GM19043 (cell line): Measurements from ENCODE around the gene CPSF4L.
A peak's percentile ranks its signal among the peaks of the same experiment; 100 is the strongest.
"Not testable (repeated sequence)": the region's sequence is repeated elsewhere in the genome, so short reads cannot be mapped to it uniquely, and the experiment has no call there.

Experiments
- ATAC-seq: cut with Tn5 transposase; IDR thresholded peaks from one replicate; pipeline ENCODE4 v1.9.1; 2021; ENCODE audit warnings: low read depth; ENCODE audit not compliant: unreplicated experiment

The CPSF4L gene

DNA sequence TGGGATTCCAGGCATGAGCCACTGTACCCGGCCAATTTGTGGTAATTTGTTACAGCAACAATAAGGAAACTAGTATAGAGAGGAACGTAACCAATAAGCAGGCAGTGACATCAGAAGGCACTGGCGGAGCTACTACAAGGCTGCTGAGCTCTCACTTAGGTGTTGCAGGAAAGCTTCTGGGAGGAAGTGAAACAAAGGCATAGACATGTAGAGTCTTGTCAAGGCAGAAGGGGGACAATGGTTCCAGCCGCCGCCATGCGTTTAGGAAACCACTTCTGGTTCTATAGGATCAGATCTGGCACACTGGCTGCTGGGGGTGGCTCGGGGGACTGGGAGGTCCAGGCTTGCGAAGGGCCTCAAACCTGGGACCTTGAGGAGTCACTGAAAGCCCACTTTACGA, 9.4 kb upstream of the CPSF4L start:
- peak; percentile 98 for ATAC-seq

- no peak for ATAC-seq
These were observed 8.1 kb upstream of the CPSF4L start for GRCh38 chr17:73269791-73270190.

- no peak for ATAC-seq
These were observed 7.6 kb upstream of the CPSF4L start for GRCh38 chr17:73269329-73269615.

- no peak for ATAC-seq
These were observed 7.1 kb upstream of the CPSF4L start for GRCh38 chr17:73268582-73269328.

DNA sequence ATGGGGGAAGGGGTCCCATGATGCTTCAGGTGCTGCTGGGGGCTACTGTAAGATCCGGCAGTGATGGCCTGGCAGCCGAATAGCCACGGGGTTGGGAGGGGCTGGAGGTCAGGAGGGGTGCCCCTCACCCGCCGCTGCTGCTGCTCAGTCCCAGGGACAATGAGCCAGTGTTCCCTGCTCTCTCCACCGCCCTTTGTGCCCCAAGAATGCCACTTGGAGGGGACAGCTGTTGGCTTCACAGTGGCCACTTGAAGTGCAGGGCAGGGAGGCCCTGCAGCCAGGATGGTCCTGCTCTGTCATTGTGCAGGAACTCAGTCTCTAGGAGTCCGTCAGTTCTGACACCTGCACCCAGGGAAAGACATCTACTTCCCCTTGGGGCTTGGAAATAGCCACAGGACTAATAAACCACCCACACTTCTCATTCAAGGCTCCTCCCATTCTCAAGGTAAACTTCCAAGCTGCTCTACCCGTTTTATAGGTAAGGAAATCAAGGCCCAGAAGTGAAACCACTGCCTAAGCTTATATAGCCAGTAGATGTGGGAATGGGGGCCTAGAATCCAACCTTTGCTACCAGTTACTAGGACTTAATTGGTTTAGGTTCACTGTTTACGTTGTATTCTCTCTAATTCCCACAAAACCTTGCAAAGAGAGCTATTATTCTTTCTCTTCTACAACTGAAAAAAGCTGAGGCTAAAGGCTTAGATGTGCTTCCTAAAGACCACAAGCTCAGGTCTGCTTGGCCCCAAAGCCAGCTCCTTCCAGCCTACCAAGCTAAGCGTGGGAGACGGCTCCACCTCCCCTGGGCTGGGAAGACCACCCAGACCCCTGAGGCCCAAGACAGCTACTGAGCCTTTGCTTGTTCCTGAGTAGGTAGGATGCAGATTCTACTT, 6.2 kb upstream of the CPSF4L start:
- no peak for ATAC-seq

DNA sequence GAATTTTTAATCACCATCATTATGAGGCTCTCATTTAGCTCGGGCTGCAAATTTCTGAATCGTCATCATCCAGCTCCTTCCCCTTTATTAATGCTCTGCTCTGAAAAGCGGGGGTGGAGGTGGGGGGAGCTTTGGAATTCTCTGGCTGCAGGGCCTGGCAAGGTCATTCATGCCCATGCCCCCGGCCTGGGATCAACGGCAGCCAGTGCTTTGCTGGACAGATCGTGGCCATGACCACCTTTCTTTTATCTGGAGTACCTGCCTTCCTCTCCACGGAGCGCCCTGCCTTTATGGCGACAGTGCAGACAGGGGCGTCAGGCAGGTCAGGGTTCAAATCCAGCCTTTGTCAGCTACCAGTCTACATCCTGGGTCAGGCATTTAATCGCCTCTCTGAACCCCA, 5.1 kb upstream of the CPSF4L start:
- ATAC-seq: no peak

DNA sequence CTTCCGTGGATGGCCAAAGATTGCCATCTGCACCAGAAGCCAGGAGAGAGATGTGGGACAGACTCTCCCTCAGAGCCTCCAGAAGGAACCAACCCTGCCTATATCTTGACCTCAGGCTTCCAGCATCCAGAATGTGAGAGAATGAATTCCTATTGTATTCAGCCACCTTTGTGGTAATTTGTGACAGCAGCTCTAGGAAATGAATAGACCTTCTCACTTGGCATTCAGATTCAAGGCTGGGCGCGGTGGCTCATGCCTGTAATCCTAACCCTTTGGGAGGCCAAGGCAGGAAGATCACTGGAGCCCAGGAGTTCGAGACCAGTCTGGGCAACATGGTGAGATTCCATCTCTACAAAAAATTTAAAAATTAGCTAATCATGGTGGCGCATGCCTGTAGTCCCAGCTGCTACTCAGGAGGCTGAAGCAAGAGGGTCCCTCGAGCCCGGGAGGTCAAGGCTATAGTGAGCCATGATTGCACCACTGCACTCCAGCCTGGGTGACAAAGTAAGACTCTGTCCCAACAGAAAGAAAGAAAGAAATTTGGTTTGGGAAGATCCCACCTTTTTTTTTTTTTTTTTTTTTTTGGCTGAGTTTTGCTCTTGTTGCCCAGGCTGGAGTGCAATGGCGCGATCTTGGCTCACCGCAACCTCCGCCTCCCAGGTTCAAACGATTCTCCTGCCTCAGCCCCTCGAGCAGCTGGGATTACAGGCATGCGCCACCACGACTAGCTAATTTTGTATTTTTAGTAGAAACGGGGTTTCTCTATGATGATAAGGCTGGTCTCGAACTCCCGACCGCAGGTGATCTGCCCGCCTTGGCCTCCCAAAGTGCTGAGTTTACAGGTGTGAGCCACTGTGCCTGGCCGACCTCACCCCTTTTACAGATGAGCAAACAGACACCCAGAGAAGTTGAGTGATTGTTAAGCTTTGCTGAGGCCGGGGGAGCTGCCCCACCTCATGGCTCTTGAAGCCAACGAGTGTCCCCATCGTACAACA, 4.3 kb upstream of the CPSF4L start:
- ATAC-seq: no peak

GRCh38 chr17:73264448-73264847, 2.8 kb upstream of the CPSF4L start:
- not testable (repeated sequence) for ATAC-seq

GRCh38 chr17:73262676-73263642, 1.3 kb upstream of the CPSF4L start:
- no peak for ATAC-seq

- ATAC-seq: no peak
These were observed 434 bp upstream of the CPSF4L start for GRCh38 chr17:73261952-73262675.

GRCh38 chr17:73257516-73257915, 4.2 kb downstream of the CPSF4L start:
- no peak for ATAC-seq

- no peak for ATAC-seq
These were observed 5.5 kb downstream of the CPSF4L start for GRCh38 chr17:73256220-73256619.

DNA sequence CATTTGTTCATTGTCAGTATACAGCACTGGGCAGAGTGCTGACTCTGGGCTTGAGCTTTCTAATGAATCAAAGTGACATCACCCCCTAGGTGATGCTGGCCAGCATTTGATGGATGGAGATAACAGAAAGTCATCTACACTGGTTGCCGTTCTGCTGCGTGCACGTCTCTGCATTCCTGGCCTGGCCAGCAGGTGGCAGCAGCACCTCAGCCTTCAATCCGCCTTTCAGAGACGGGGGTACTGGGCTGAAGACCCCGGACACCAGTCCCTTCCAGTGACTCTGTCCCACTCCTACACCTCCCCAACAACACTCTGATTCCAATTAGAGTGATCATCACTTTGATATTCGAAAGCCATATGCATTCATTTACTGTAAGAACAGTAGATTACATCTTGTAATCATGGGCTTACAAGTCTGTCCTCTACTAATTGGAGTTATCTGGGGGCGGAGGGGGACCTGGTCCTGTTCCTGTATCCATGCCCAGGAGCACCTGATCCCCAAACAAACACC, 6.0 kb downstream of the CPSF4L start:
- ATAC-seq: no peak

DNA sequence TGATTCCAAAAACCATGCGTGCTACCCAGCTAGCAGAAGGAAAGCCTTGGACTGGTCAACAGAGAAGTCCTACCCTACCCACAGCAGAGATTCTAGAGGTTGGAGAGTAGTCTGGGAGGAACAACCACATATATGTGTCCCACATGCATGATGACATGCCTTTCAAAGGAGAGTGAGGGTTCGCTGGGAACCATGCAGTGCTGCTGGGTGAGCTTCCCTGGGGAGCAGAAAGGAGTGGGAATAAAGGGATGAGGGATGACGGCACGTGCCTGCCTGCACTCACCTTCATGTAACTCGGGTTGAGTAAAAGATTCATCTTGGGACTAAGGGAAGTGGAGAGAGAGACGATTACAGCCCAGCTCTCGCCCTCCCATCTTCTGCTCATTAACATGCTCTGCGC, 9.8 kb downstream of the CPSF4L start:
- no peak for ATAC-seq

DNA sequence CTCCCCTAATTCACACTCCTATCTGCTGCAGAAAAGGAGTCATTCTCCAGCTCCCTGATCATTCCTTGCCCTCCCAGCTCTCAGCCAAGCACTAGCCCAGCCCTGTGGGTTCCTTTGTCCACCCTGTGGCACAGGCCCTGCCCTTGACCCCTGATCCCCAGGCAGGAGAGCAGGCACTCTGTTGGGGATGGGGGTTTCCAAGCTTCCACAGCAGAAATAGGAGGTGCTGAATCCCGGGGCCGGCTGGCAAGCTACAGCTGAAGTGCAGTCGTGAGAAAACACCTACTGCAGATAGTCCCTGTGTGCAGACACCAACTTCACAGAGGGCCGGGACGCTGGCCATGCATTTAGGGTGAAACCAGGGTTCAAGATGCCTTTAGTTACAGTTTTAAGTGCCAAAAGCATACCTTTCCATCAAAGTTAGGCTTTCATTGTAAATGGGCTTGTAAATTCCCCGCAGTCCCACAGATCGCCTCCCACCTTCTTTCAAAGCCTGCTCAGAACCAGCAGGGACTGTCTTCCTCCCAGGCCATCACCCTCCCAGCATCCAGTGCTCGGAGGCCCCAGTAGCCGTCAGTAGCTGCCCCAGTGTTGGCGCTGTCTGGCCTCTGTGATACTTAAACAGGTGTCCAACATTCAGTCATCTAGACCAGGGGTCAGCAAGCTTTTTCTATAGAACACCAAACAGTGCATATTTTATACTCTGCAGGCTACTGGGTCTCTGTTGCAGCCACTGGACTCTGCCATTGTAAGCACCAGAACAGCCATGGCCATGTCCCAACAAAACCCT, 10.6 kb downstream of the CPSF4L start:
- no peak for ATAC-seq

- no peak for ATAC-seq
These were observed 12.0 kb downstream of the CPSF4L start for GRCh38 chr17:73249700-73250099.

DNA sequence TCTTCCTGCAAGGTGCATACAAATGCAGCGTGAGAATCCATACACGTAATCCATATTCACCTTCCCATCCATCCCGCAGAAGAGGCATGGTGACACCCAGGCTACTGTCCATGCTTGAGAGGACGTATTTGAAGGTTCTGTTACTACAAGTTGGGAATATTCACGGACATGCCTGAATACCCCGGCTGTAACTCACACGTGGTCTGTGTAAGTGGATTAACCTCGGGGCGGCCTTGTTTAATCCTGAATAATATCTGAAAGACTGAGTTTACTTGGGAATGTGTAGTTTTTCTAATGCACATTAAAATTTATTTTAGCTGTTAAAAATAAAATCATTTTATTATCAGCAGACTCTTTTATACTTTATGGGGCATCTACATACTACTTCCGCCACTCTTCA, 13.1 kb downstream of the CPSF4L start:
- no peak for ATAC-seq

DNA sequence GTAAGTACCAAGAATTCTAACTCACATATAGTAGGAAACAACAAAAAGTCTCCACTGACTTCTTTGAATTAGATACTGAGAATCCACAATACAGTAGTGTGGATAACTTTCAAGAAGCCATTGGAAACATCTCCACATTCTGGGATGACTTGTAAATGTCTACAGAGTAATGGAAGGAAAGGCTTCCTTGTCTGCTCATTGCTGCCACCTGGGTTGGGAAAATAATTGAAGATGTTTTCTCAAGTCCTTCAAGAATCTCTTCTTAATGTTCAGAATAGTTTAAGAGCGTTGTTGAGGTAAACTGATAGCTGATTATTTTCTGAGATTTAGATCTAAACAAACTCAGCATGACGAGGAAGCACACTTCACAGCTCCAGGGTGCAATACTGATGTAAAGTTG, 14.0 kb downstream of the CPSF4L start:
- no peak for ATAC-seq
